Astrocyte of the cerebellum (primary cell): ENCODE results near the gene GINS3.

Experiments
- DNase-seq: peaks from one replicate; pipeline ENCODE4 v3.0.0-alpha.2; 2011; ENCODE audit warnings: low read depth
- H3K4me3 ChIP-seq: 2 replicates; pipeline ENCODE4 v1.5.1; 2011; ENCODE audit warnings: mild to moderate bottlenecking, low read depth, low read length, moderate library complexity
- CTCF ChIP-seq: IDR thresholded peaks from 2 replicates; pipeline ENCODE4 v1.5.1; 2012; ENCODE audit warnings: low read length, low read depth, moderate library complexity, mild to moderate bottlenecking; ENCODE audit errors: missing control alignments
- in situ Hi-C: cut with HindIII; loops from 2 replicates; pipeline ENCODE4 v1.10.0; 2017; ENCODE audit warnings: low sequenced_read_pairs

GINS3 gene

DNA sequence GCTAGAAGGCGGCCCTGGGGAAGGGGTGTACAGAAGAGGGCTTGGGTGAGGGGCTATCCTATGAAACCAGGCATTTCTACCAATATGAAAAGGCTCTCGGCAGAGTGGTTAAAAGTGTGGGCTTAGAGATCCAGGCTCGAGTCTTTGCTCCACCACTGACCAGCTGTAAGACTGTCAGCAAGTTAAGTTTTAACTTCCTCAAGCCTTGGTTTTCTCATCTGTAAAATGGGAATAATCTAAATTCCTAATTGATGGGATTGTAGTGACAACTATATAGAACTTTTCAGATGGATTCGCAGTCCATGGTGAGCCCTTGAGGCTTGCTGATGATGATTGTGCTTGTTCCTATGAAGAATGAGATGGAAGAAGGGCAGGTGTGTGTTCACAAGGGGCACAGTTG lies 57.0 kb downstream of the GINS3 start:
- DNase-seq = no peak
- TF ChIP-seq CTCF = no peak
- H3K4me3 ChIP-seq = no peak overlapping the region
- in situ Hi-C loops = no loop called here

GRCh38 chr16:58449768-58450167 lies 57.5 kb downstream of the GINS3 start:
- H3K4me3 ChIP-seq = no peak overlapping the region
- in situ Hi-C loops = loop anchor here (5.0 kb wide), 2 partner anchors 47 to 97 kb away; no protein-coding TSS in a partner anchor
- DNase-seq = no peak
- TF ChIP-seq CTCF = no peak

GRCh38 chr16:58450590-58450989 lies 58.3 kb downstream of the GINS3 start:
- TF ChIP-seq CTCF = no peak
- H3K4me3 ChIP-seq = no peak overlapping the region
- DNase-seq = no peak
- in situ Hi-C loops = loop anchor here (5.0 kb wide), 2 partner anchors 48 to 98 kb away; no protein-coding TSS in a partner anchor

DNA sequence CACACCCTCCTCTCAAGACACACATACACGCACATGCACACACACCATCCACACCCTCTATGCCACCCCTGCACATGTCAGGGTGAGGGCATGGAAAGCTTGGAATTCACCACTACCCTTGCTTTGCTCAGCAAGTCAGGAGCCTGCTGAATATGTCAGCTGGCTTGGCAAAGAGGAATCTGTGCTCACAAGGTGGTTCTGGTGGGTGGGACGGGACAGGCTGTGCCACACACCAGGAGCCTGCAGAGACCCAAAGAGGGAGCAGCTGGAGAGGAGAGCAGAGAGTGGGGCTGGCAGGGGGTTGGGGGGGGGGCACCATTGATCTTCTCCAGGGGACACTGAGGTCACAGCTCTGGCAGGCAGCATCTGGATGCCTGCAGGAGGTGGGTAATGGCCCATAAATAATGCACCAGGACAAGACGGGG lies 59.0 kb downstream of the GINS3 start:
- no peak overlapping the region for H3K4me3 ChIP-seq
- no peak for TF ChIP-seq CTCF
- DNase-seq = no peak
- in situ Hi-C loops = loop anchor here (5.0 kb wide), 2 partner anchors 49 to 99 kb away; no protein-coding TSS in a partner anchor

- no peak overlapping the region for H3K4me3 ChIP-seq
- in situ Hi-C loops = loop anchor here (5.0 kb wide), 2 partner anchors 50 to 100 kb away; no protein-coding TSS in a partner anchor
- no peak for TF ChIP-seq CTCF
- DNase-seq = no peak
Observed at GRCh38 chr16:58451945-58452401, 59.7 kb downstream of the GINS3 start.

GRCh38 chr16:58452640-58453039 lies 60.4 kb downstream of the GINS3 start:
- H3K4me3 ChIP-seq = no peak overlapping the region
- in situ Hi-C loops = loop anchor here (5.0 kb wide), 2 partner anchors 50 to 100 kb away; no protein-coding TSS in a partner anchor
- TF ChIP-seq CTCF = no peak
- DNase-seq = no peak
